ENCODE results near the gene SHD. TPM values are rescaled to one million over a fixed set of nuclear protein-coding genes. Genes with fewer than 3 reads are reported as not detected.
"Not testable (repeated sequence)": the region's sequence is repeated elsewhere in the genome, so short reads cannot be mapped to it uniquely, and the experiment has no call there.

SHD gene
- total RNA-seq (10 to 100 TPM; 30.5 to 75.1 (median 54.7) TPM), polyA plus RNA-seq (23.9 TPM)
- long read RNA-seq, donor 1, transcript SHD-201 (6 exons, 2,577 nt) = major isoform, 103 of 106 reads
- long read RNA-seq, donor 1, partial matches to known transcripts = 1 of 106 reads
- long read RNA-seq, donor 1, other reads (novel, unspliced or antisense) = 1 of 106 reads
- long read RNA-seq, donor 2, transcript SHD-201 (6 exons, 2,577 nt) = major isoform, 105 of 116 reads
- long read RNA-seq, donor 2, partial matches to known transcripts = 3 of 116 reads
- long read RNA-seq, donor 2, other reads (novel, unspliced or antisense) = 7 of 116 reads
- long read RNA-seq, donor 3, transcript SHD-201 (6 exons, 2,577 nt) = major isoform, 21 of 29 reads
- long read RNA-seq, donor 3, partial matches to known transcripts = 1 of 29 reads
- long read RNA-seq, donor 3, other reads (novel, unspliced or antisense) = 7 of 29 reads
- long read RNA-seq, donor 4, transcript SHD-201 (6 exons, 2,577 nt) = major isoform, 63 of 71 reads
- long read RNA-seq, donor 4, partial matches to known transcripts = 0 of 71 reads
- long read RNA-seq, donor 4, other reads (novel, unspliced or antisense) = 8 of 71 reads

- Histone ChIP-seq H3K27me3 (ENCODE audit: control insufficient read depth, insufficient read depth) (no peaks in the 10 kb centered on the region), H3K4me1 (ENCODE audit: control insufficient read depth, insufficient read depth, low read length) (peaks cover 2% of the 10 kb centered on the region), H3K27ac (ENCODE audit: low read length) (no peak within 1 kb of the TSS), H3K9me3 (ENCODE audit: control insufficient read depth, low read length) (no peaks in the 10 kb centered on the region), H3K4me3 (ENCODE audit: low read length) (peak within 1 kb of the TSS; percentile 86)
- ATAC-seq (peak; percentile 35 to 62), DNase-seq (peak in 1 of 3 donors; percentile 73)
- intact Hi-C loops (cut with DNase I) = loop anchor here in 1 of 4 donors (10.0 kb wide), 1 partner anchor 76 kb away; no protein-coding TSS in a partner anchor
- WGBS = 2% methylated on average over 44 of the region's 44 CpGs
These were observed at the start of gene SHD for GRCh38 chr19:4278419-4279266. TSS of gene SHD (plus strand) at chr19:4279266. CDS start at chr19:4280064, 798 bp downstream.

GRCh38 chr19:4230237-4230636 is 48.8 kb upstream of the SHD start:
- H3K27me3 ChIP-seq (ENCODE audit: control insufficient read depth, insufficient read depth); H3K9me3 ChIP-seq (ENCODE audit: control insufficient read depth, low read length); H3K4me1 ChIP-seq (ENCODE audit: control insufficient read depth, insufficient read depth, low read length); H3K27ac ChIP-seq (ENCODE audit: low read length); intact Hi-C loops (cut with DNase I); ATAC-seq; H3K4me3 ChIP-seq (ENCODE audit: low read length): not testable (repeated sequence)
- peak in 1 of 3 donors; percentile 19 for DNase-seq
- WGBS = 86% methylated on average over 6 of the region's 6 CpGs

GRCh38 chr19:4231521-4231920 is 47.5 kb upstream of the SHD start:
- H3K4me1 ChIP-seq (ENCODE audit: control insufficient read depth, insufficient read depth, low read length); ATAC-seq; H3K9me3 ChIP-seq (ENCODE audit: control insufficient read depth, low read length); DNase-seq; intact Hi-C loops (cut with DNase I); H3K27me3 ChIP-seq (ENCODE audit: control insufficient read depth, insufficient read depth); H3K27ac ChIP-seq (ENCODE audit: low read length); H3K4me3 ChIP-seq (ENCODE audit: low read length): not testable (repeated sequence)
- WGBS = 92% methylated on average over 6 of the region's 6 CpGs

- H3K27me3 ChIP-seq (ENCODE audit: control insufficient read depth, insufficient read depth); H3K4me1 ChIP-seq (ENCODE audit: control insufficient read depth, insufficient read depth, low read length); DNase-seq; ATAC-seq; H3K4me3 ChIP-seq (ENCODE audit: low read length); intact Hi-C loops (cut with DNase I); H3K9me3 ChIP-seq (ENCODE audit: control insufficient read depth, low read length); H3K27ac ChIP-seq (ENCODE audit: low read length): not testable (repeated sequence)
- 80% methylated on average over 5 of the region's 5 CpGs for WGBS
These were observed 46.9 kb upstream of the SHD start for GRCh38 chr19:4232139-4232538.

GRCh38 chr19:4232614-4233281 is 46.3 kb upstream of the SHD start:
- no peak overlapping the region for H3K4me3 ChIP-seq (ENCODE audit: low read length)
- no peaks in the 10 kb centered on the region for H3K4me1 ChIP-seq (ENCODE audit: control insufficient read depth, insufficient read depth, low read length)
- H3K9me3 ChIP-seq (ENCODE audit: control insufficient read depth, low read length) = no peaks in the 10 kb centered on the region
- no peak overlapping the region for H3K27ac ChIP-seq (ENCODE audit: low read length)
- DNase-seq = no peak
- ATAC-seq = peak in 1 of 2 donors; percentile 9
- no peaks in the 10 kb centered on the region for H3K27me3 ChIP-seq (ENCODE audit: control insufficient read depth, insufficient read depth)
- WGBS = 43% methylated on average over 21 of the region's 21 CpGs
- intact Hi-C loops (cut with DNase I) = no loop called here

GRCh38 chr19:4233282-4233853 is 45.7 kb upstream of the SHD start:
- Histone ChIP-seq H3K9me3 (ENCODE audit: control insufficient read depth, low read length) (no peaks in the 10 kb centered on the region), H3K4me3 (ENCODE audit: low read length) (no peak overlapping the region), H3K4me1 (ENCODE audit: control insufficient read depth, insufficient read depth, low read length) (no peaks in the 10 kb centered on the region), H3K27ac (ENCODE audit: low read length) (no peak overlapping the region), H3K27me3 (ENCODE audit: control insufficient read depth, insufficient read depth) (no peaks in the 10 kb centered on the region)
- DNase-seq (peak; percentile 38 to 82 (median 82)), ATAC-seq (peak in 1 of 2 donors; percentile 55)
- WGBS = 35% methylated on average over 11 of the region's 11 CpGs
- intact Hi-C loops (cut with DNase I) = no loop called here

- WGBS = 46% methylated on average over 21 of the region's 21 CpGs
- Histone ChIP-seq H3K27me3 (ENCODE audit: control insufficient read depth, insufficient read depth) (no peaks in the 10 kb centered on the region), H3K4me3 (ENCODE audit: low read length) (no peak overlapping the region), H3K4me1 (ENCODE audit: control insufficient read depth, insufficient read depth, low read length) (no peaks in the 10 kb centered on the region), H3K9me3 (ENCODE audit: control insufficient read depth, low read length) (no peaks in the 10 kb centered on the region), H3K27ac (ENCODE audit: low read length) (no peak overlapping the region)
- ATAC-seq = no peak
- DNase-seq = peak in 1 of 3 donors; percentile 36
- intact Hi-C loops (cut with DNase I) = no loop called here
These were observed 44.8 kb upstream of the SHD start for GRCh38 chr19:4234142-4234861.

- 73% methylated on average over 13 of the region's 13 CpGs for WGBS
- H3K27ac ChIP-seq (ENCODE audit: low read length) = no peak overlapping the region
- DNase-seq (no peak), ATAC-seq (no peak)
- no peaks in the 10 kb centered on the region for H3K9me3 ChIP-seq (ENCODE audit: control insufficient read depth, low read length)
- H3K4me1 ChIP-seq (ENCODE audit: control insufficient read depth, insufficient read depth, low read length) = no peaks in the 10 kb centered on the region
- H3K4me3 ChIP-seq (ENCODE audit: low read length) = no peak overlapping the region
- no peaks in the 10 kb centered on the region for H3K27me3 ChIP-seq (ENCODE audit: control insufficient read depth, insufficient read depth)
- intact Hi-C loops (cut with DNase I) = no loop called here
These were observed 44.2 kb upstream of the SHD start for GRCh38 chr19:4234862-4235201.

- intact Hi-C loops (cut with DNase I); DNase-seq; ATAC-seq; H3K9me3 ChIP-seq (ENCODE audit: control insufficient read depth, low read length); H3K4me3 ChIP-seq (ENCODE audit: low read length); H3K27me3 ChIP-seq (ENCODE audit: control insufficient read depth, insufficient read depth); H3K27ac ChIP-seq (ENCODE audit: low read length); H3K4me1 ChIP-seq (ENCODE audit: control insufficient read depth, insufficient read depth, low read length): not testable (repeated sequence)
- WGBS = 93% methylated on average over 16 of the region's 16 CpGs
These were observed 41.6 kb upstream of the SHD start for GRCh38 chr19:4237510-4237909.

GRCh38 chr19:4238831-4239230 is 40.2 kb upstream of the SHD start:
- WGBS = 87% methylated on average over 4 of the region's 4 CpGs
- H3K27ac ChIP-seq (ENCODE audit: low read length) = no peak overlapping the region
- intact Hi-C loops (cut with DNase I) = no loop called here
- H3K9me3 ChIP-seq (ENCODE audit: control insufficient read depth, low read length) = no peaks in the 10 kb centered on the region
- no peak for ATAC-seq
- no peaks in the 10 kb centered on the region for H3K4me1 ChIP-seq (ENCODE audit: control insufficient read depth, insufficient read depth, low read length)
- H3K4me3 ChIP-seq (ENCODE audit: low read length) = no peak overlapping the region
- DNase-seq = no peak
- no peaks in the 10 kb centered on the region for H3K27me3 ChIP-seq (ENCODE audit: control insufficient read depth, insufficient read depth)
